Rectal smooth muscle tissue (tissue), 1 donor: ENCODE data around the gene RYR3.
"Not testable (repeated sequence)": the region's sequence is repeated elsewhere in the genome, so short reads cannot be mapped to it uniquely, and the experiment has no call there.

Experiments
- H3K27ac ChIP-seq: one replicate; pipeline ENCODE4 v1.7.0; 2013; ENCODE audit warnings: low read depth, low read length, inconsistent platforms
- H3K27me3 ChIP-seq: one replicate; pipeline ENCODE4 v1.7.0; 2013; ENCODE audit warnings: low read length; ENCODE audit not compliant: control insufficient read depth, insufficient read depth
- H3K36me3 ChIP-seq: one replicate; pipeline ENCODE4 v1.7.0; 2013; ENCODE audit warnings: low read length; ENCODE audit not compliant: control insufficient read depth, insufficient read depth
- H3K4me1 ChIP-seq: one replicate; pipeline ENCODE4 v1.7.0; 2013; ENCODE audit warnings: low read length; ENCODE audit not compliant: control insufficient read depth, insufficient read depth
- H3K4me3 ChIP-seq: one replicate; pipeline ENCODE4 v1.7.0; 2013; ENCODE audit warnings: low read length
- H3K9ac ChIP-seq: one replicate; pipeline ENCODE4 v1.7.0; 2013; ENCODE audit warnings: low read length

Gene RYR3

GRCh38 chr15:33586786-33587697, 276.3 kb downstream of the RYR3 start:
- no peak overlapping the region for H3K27ac ChIP-seq
- H3K9ac ChIP-seq = no peak overlapping the region
- H3K4me3 ChIP-seq = no peak overlapping the region
- no peaks in the 10 kb centered on the region for H3K36me3 ChIP-seq
- no peaks in the 10 kb centered on the region for H3K4me1 ChIP-seq
- H3K27me3 ChIP-seq = no peaks in the 10 kb centered on the region

- H3K27ac ChIP-seq = no peak overlapping the region
- H3K27me3 ChIP-seq = no peaks in the 10 kb centered on the region
- H3K9ac ChIP-seq = no peak overlapping the region
- H3K36me3 ChIP-seq = no peaks in the 10 kb centered on the region
- no peak overlapping the region for H3K4me3 ChIP-seq
- H3K4me1 ChIP-seq = no peaks in the 10 kb centered on the region
These were observed 277.0 kb downstream of the RYR3 start for GRCh38 chr15:33587773-33588172.

- Histone ChIP-seq H3K27ac (no peak overlapping the region), H3K4me3 (no peak overlapping the region), H3K9ac (no peak overlapping the region), H3K4me1 (no peaks in the 10 kb centered on the region), H3K36me3 (no peaks in the 10 kb centered on the region), H3K27me3 (no peaks in the 10 kb centered on the region)
These were observed 282.1 kb downstream of the RYR3 start for GRCh38 chr15:33592864-33593263.

DNA sequence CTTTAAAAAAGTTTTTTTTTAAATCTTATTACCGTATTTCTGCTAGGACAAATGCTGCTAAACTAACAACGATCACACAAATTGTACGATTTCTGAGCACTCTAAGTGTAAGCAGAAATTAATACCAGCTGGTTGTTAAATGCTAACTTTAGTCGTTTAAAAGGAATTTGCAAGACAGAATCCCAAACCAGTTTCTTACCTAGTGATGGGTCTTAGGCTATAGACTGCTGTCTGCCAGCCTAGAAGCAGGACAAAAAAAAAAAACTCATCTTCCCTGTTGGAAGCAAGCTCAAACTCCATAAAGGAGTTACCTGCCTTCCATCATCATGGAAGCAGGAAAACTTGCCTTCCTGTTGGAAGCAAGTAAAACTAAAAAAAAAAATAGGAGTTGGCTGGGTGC, 287.6 kb downstream of the RYR3 start:
- not testable (repeated sequence) for H3K4me1 ChIP-seq, H3K27ac ChIP-seq, H3K4me3 ChIP-seq, H3K27me3 ChIP-seq, H3K36me3 ChIP-seq, H3K9ac ChIP-seq

DNA sequence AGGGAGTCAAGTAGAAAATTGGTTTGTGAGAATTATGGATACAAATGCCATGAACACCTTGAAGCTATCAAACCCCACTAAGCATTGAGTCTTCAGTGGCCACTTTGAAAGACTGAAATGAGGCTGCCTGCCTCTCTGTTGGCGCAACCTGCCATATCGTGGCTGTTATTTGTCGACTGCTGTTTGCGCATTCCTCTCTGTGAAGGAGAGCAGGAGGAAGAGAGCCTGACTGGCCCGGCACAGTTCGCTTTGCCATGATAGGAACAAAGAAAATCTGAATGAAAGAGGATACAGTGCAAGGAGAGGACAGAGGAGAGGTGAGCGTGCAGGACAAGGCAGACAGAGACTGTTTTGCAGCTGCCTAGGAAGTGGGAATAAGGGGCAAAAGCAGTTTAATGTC, 289.4 kb downstream of the RYR3 start:
- no peaks in the 10 kb centered on the region for H3K27me3 ChIP-seq

DNA sequence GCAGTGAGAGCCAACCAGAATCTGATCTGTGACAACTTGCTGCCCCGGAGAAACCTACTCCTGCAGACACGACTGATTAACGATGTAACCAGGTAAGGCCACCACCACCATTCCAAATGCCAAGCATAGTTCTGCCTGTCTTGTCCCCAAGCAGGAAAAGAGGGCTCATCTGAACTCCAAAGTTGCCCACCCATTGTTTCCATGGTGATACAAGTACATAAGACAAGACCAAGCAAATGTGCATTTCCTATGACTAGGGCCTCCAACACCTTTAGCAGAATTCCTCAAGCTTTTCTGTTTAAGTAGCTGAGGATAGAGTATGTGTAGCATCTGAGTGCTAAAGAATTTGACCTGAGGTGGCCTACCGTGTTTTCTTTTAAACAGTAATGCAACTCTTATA, 290.7 kb downstream of the RYR3 start:
- Histone ChIP-seq H3K27ac (no peak overlapping the region), H3K4me3 (no peak overlapping the region), H3K4me1 (no peaks in the 10 kb centered on the region), H3K36me3 (no peaks in the 10 kb centered on the region), H3K9ac (no peak overlapping the region), H3K27me3 (no peaks in the 10 kb centered on the region)

More for the DNA sequence above, 289.4 kb downstream of the RYR3 start:
- no peak overlapping the region for H3K4me3 ChIP-seq
- H3K9ac ChIP-seq = no peak overlapping the region
- no peaks in the 10 kb centered on the region for H3K36me3 ChIP-seq
- H3K4me1 ChIP-seq = no peaks in the 10 kb centered on the region
- no peak overlapping the region for H3K27ac ChIP-seq

DNA sequence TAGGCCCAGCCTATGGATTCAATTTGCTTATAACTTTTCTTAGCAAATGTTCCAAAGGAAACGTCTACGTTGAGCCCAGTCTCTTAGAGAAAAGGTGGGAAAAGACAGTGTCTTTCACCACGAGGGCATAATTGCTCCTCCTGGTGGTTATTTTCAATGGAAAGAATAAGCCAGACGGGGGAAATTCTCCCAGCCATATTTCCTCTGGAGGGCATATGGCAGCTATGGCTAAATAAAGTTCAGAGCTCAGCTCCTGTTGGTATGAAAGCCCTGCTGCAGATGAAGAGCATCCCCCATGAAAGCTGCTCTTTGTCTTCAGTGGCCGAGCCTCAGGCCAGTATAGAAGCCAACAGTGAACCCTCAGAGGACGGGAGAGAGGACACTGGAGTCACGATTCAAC, 297.9 kb downstream of the RYR3 start:
- Histone ChIP-seq H3K4me3 (no peak overlapping the region), H3K27ac (no peak overlapping the region), H3K36me3 (no peaks in the 10 kb centered on the region), H3K4me1 (no peaks in the 10 kb centered on the region), H3K9ac (no peak overlapping the region), H3K27me3 (no peaks in the 10 kb centered on the region)

- Histone ChIP-seq H3K27me3 (no peaks in the 10 kb centered on the region), H3K9ac (no peak overlapping the region), H3K36me3 (no peaks in the 10 kb centered on the region), H3K4me3 (no peak overlapping the region), H3K4me1 (no peaks in the 10 kb centered on the region), H3K27ac (no peak overlapping the region)
These were observed 302.0 kb downstream of the RYR3 start for GRCh38 chr15:33612721-33613304.

- H3K4me3 ChIP-seq = no peak overlapping the region
- no peak overlapping the region for H3K27ac ChIP-seq
- H3K9ac ChIP-seq = no peak overlapping the region
- no peaks in the 10 kb centered on the region for H3K4me1 ChIP-seq
- H3K36me3 ChIP-seq = no peaks in the 10 kb centered on the region
- H3K27me3 ChIP-seq = no peaks in the 10 kb centered on the region
These were observed 305.7 kb downstream of the RYR3 start for GRCh38 chr15:33616475-33616874.

DNA sequence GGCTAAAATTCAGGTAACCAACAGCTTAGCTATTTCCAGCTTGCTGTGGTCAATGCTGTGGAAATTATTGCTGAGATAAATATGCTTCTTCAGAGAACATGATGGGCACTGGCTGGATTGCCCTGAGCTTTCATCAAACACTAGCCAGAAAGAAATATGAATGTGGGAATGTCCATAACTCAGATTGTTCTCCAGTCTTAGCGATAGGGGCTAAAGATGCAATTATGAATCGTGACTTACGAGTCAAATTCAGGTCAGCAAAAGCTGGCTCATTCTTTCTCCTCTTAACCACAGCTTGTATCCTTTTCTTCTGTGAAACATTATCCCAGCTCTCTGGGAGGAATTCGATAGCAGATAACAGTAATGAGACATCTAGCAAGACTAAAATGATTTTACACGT, 307.6 kb downstream of the RYR3 start:
- H3K4me3 ChIP-seq = no peak overlapping the region
- no peak overlapping the region for H3K27ac ChIP-seq
- H3K9ac ChIP-seq = no peak overlapping the region
- H3K27me3 ChIP-seq = no peaks in the 10 kb centered on the region
- H3K4me1 ChIP-seq = no peaks in the 10 kb centered on the region
- H3K36me3 ChIP-seq = no peaks in the 10 kb centered on the region

DNA sequence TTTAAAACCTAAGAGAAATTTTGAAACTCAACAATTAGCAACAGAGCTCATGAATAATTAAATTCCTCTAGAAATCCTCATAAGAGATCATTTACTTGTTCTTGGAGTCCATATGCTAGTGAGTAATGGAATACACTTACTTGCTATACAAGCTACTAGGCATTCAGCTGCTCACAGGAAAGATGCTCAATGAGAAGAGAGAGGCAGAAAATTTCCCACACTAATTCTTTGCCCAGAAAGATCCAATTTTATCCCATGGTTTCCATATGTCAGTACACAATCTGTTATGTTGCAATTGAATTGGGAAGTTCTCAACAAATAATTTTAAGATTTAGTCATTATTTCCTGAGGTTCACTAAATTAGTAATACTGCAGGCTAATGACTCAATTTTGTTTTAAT, 310.4 kb downstream of the RYR3 start:
- no peak overlapping the region for H3K4me3 ChIP-seq
- H3K9ac ChIP-seq = no peak overlapping the region
- no peaks in the 10 kb centered on the region for H3K36me3 ChIP-seq
- H3K4me1 ChIP-seq = no peaks in the 10 kb centered on the region
- H3K27me3 ChIP-seq = no peaks in the 10 kb centered on the region
- H3K27ac ChIP-seq = no peak overlapping the region

- no peak overlapping the region for H3K4me3 ChIP-seq
- H3K27ac ChIP-seq = no peak overlapping the region
- H3K9ac ChIP-seq = no peak overlapping the region
- no peaks in the 10 kb centered on the region for H3K27me3 ChIP-seq
- no peaks in the 10 kb centered on the region for H3K4me1 ChIP-seq
- H3K36me3 ChIP-seq = no peaks in the 10 kb centered on the region
These were observed 312.2 kb downstream of the RYR3 start for GRCh38 chr15:33623010-33623409.

GRCh38 chr15:33624439-33624838, 313.7 kb downstream of the RYR3 start:
- H3K27me3 ChIP-seq = no peaks in the 10 kb centered on the region
- no peaks in the 10 kb centered on the region for H3K4me1 ChIP-seq
- H3K4me3 ChIP-seq = no peak overlapping the region
- H3K36me3 ChIP-seq = no peaks in the 10 kb centered on the region
- H3K9ac ChIP-seq = no peak overlapping the region
- H3K27ac ChIP-seq = no peak overlapping the region
